HCT116 (cell line): ENCODE measurements around the gene UBA6. TPM values are rescaled to one million over a fixed set of nuclear protein-coding genes. Genes with fewer than 3 reads are reported as not detected.

Source experiments
- ATAC-seq: fragments of 200-7000 bp; cut with Tn5 transposase; 2 replicates; pipeline ENCODE4 v1.9.1; 2020; ENCODE audit warnings: mild to moderate bottlenecking, moderate library complexity
- BruUV-seq: library from RNA; stranded (reverse); fragments of 400-500 nt; replicated peaks from 2 replicates; lab custom pipeline; 2021; lab: Mats Ljungman, UMichigan
- CTCF ChIA-PET: fragments of 300-600 bp; sonication (Branson Sonifier 250); formaldehyde crosslinking; loops from one replicate; lab custom pipeline; 2021; ENCODE audit warnings: antibody characterized with exemption; lab: Charles Lee
- POLR2A ChIA-PET: fragments of 300-600, 350-600 bp; sonication (Branson Sonifier 250); formaldehyde crosslinking; loops from one replicate; lab custom pipeline; 2021; ENCODE audit warnings: antibody characterized with exemption; lab: Charles Lee
- RAD21 ChIA-PET, 2 experiments: fragments of 300-600 bp; sonication (Branson Sonifier 250); formaldehyde crosslinking; loops; one replicate each; lab custom pipeline; 2023; ENCODE audit warnings: low total read pairs in 2 of 2; ENCODE audit not compliant: uncharacterized antibody in 2 of 2, unreplicated experiment in 2 of 2, low non-redundant PET in 1 of 2; lab: Charles Lee
- DNase-seq: peaks from one replicate; pipeline ENCODE4 v3.0.0-alpha.2; 2010; ENCODE audit warnings: low read depth, low spot score
- H2AFZ ChIP-seq: fragments of 200-600 bp; shearing (Covaris generic), sonication (generic); 2 replicates; pipeline ENCODE4 v1.6.1; 2017; ENCODE audit warnings: low read depth, mixed run types, mixed read lengths, antibody characterized with exemption, low read length; ENCODE audit not compliant: poor library complexity, severe bottlenecking
- H3K27ac ChIP-seq: 2 replicates; pipeline ENCODE4 v1.5.1; 2012; ENCODE audit warnings: low read depth, low read length
- H3K27me3 ChIP-seq: fragments of 200-600 bp; sonication (generic); 2 replicates; pipeline ENCODE4 v1.6.1; 2016; ENCODE audit warnings: mixed run types, low read length, mixed read lengths; ENCODE audit not compliant: insufficient read depth
- H3K36me3 ChIP-seq, 2 experiments: fragments of 200-500 bp in 1 of 2; fragments of 200-600 bp in 1 of 2; sonication (Bioruptor generic) in 1 of 2; sonication (generic) in 1 of 2; 2 replicates each; pipeline versions ENCODE4 v1.5.1 to v1.6.1; 2014 to 2016; ENCODE audit warnings: low read length in 2 of 2, inconsistent platforms in 1 of 2, mixed read lengths in 1 of 2, mixed run types in 1 of 2; ENCODE audit not compliant: insufficient read depth in 2 of 2, control insufficient read depth in 1 of 2
- H3K4me1 ChIP-seq, 2 experiments: fragments of 200-600 bp in 1 of 2; sonication (generic) in 1 of 2; 2 replicates each; pipeline versions ENCODE4 v1.5.1 to v1.6.1; 2012 to 2017; ENCODE audit warnings: low read length in 2 of 2, inconsistent platforms in 1 of 2, mild to moderate bottlenecking in 1 of 2, mixed read lengths in 1 of 2, mixed run types in 1 of 2, moderate library complexity in 1 of 2; ENCODE audit not compliant: insufficient read depth in 2 of 2, control insufficient read depth in 1 of 2
- H3K4me2 ChIP-seq: fragments of 200-600 bp; sonication (generic); 2 replicates; pipeline ENCODE4 v1.6.1; 2017; ENCODE audit warnings: mixed run types, low read length, mixed read lengths
- H3K4me3 ChIP-seq, 2 experiments: fragments of 200-600 bp in 1 of 2; sonication (generic) in 1 of 2; replicated peaks in 1 of 2; 2 replicates each; pipeline ENCODE4 v1.5.1; 2011 to 2016; ENCODE audit warnings: low read length in 2 of 2, control low read depth in 1 of 2, low read depth in 1 of 2, mild to moderate bottlenecking in 1 of 2, mixed read lengths in 1 of 2, mixed run types in 1 of 2
- H3K79me2 ChIP-seq: fragments of 200-600 bp; sonication (generic); 2 replicates; pipeline ENCODE4 v1.6.1; 2017; ENCODE audit warnings: mild to moderate bottlenecking, mixed run types, low read length, moderate library complexity, mixed read lengths; ENCODE audit not compliant: insufficient read depth
- H3K9ac ChIP-seq: fragments of 200-600 bp; sonication (generic); 2 replicates; pipeline ENCODE4 v1.6.1; 2016; ENCODE audit warnings: low read length, mixed read lengths
- H3K9me2 ChIP-seq: fragments of 200-600 bp; sonication (generic), shearing (Covaris generic); 2 replicates; pipeline ENCODE4 v1.6.1; 2017; ENCODE audit warnings: mixed run types, mild to moderate bottlenecking, moderate library complexity; ENCODE audit not compliant: insufficient read depth
- H3K9me3 ChIP-seq, 2 experiments: fragments of 200-500 bp in 1 of 2; fragments of 200-600 bp in 1 of 2; sonication (Bioruptor generic) in 1 of 2; sonication (generic) in 1 of 2; 2 replicates each; pipeline ENCODE4 v1.6.1; 2014 to 2017; ENCODE audit warnings: low read length in 2 of 2, mixed read lengths in 2 of 2, inconsistent platforms in 1 of 2, low read depth in 1 of 2, mild to moderate bottlenecking in 1 of 2, mixed run types in 1 of 2, moderate library complexity in 1 of 2; ENCODE audit not compliant: control insufficient read depth in 1 of 2, insufficient read depth in 1 of 2
- H4K20me1 ChIP-seq: fragments of 200-600 bp; sonication (generic), shearing (Covaris generic); 2 replicates; pipeline ENCODE4 v1.6.1; 2017; ENCODE audit warnings: mixed run types, mild to moderate bottlenecking, moderate library complexity; ENCODE audit not compliant: insufficient read depth
- ATF3 ChIP-seq: IDR thresholded peaks from 2 replicates; pipeline ENCODE4 v1.6.1; 2012
- CBX3 ChIP-seq: IDR thresholded peaks from 2 replicates; pipeline ENCODE4 v1.6.1; 2012; ENCODE audit warnings: low read depth
- CTCF ChIP-seq, 3 experiments: fragments of 200-600 bp in 1 of 3; sonication (generic) in 1 of 3; IDR thresholded peaks in 2 of 3; conservative IDR thresholded peaks in 1 of 3; 2 replicates each; pipeline ENCODE4 v1.5.1; 2012 to 2017; ENCODE audit warnings: low read depth in 2 of 3, low read length in 2 of 3, antibody characterized with exemption in 1 of 3, borderline replicate concordance in 1 of 3, control low read depth in 1 of 3, mild to moderate bottlenecking in 1 of 3, mixed read lengths in 1 of 3, mixed run types in 1 of 3, moderate library complexity in 1 of 3; ENCODE audit not compliant: insufficient read depth in 1 of 3
- EGR1 ChIP-seq: IDR thresholded peaks from 2 replicates; pipeline ENCODE4 v1.6.1; 2012; ENCODE audit warnings: low read depth
- ELF1 ChIP-seq: IDR thresholded peaks from 2 replicates; pipeline ENCODE4 v1.6.1; 2012; ENCODE audit warnings: low read depth, borderline replicate concordance
- EZH2 ChIP-seq: fragments of 200-600 bp; sonication (generic); IDR thresholded peaks from 2 replicates; pipeline ENCODE4 v1.6.1; 2017; ENCODE audit warnings: antibody characterized with exemption, mixed run types
- EZH2phosphoT487 ChIP-seq: fragments of 200-600 bp; IDR thresholded peaks from 2 replicates; pipeline ENCODE4 v1.6.1; 2018; ENCODE audit warnings: antibody characterized with exemption, borderline replicate concordance
- FOSL1 ChIP-seq: IDR thresholded peaks from 2 replicates; pipeline ENCODE4 v1.6.1; 2012; ENCODE audit warnings: low read depth
- MAX ChIP-seq: IDR thresholded peaks from 2 replicates; pipeline ENCODE4 v1.6.1; 2012
- RAD21 ChIP-seq: IDR thresholded peaks from 2 replicates; pipeline ENCODE4 v1.6.1; 2012; ENCODE audit warnings: low read depth, mild to moderate bottlenecking
- SP1 ChIP-seq: IDR thresholded peaks from 2 replicates; pipeline ENCODE4 v1.6.1; 2012; ENCODE audit warnings: low read depth
- SRF ChIP-seq: IDR thresholded peaks from 2 replicates; pipeline ENCODE4 v1.6.1; 2012; ENCODE audit warnings: low read depth
- TCF7L2 ChIP-seq: IDR thresholded peaks from 2 replicates; pipeline ENCODE4 v1.7.0; 2011; ENCODE audit warnings: borderline replicate concordance, inconsistent platforms; ENCODE audit not compliant: insufficient read depth, insufficient read length; ENCODE audit errors: extremely low read depth
- YY1 ChIP-seq: IDR thresholded peaks from 2 replicates; pipeline ENCODE4 v1.6.1; 2011; ENCODE audit warnings: low read length, low read depth, moderate library complexity, mild to moderate bottlenecking; ENCODE audit not compliant: insufficient replicate concordance; ENCODE audit errors: extremely low read depth
- ZBTB33 ChIP-seq: IDR thresholded peaks from 2 replicates; pipeline ENCODE4 v1.6.1; 2011; ENCODE audit warnings: mild to moderate bottlenecking, low read length, moderate library complexity; ENCODE audit not compliant: insufficient replicate concordance; ENCODE audit errors: extremely low read depth
- ZFX ChIP-seq: fragments of 450-650 bp; IDR thresholded peaks from 2 replicates; pipeline ENCODE4 v1.6.1; 2017
- intact Hi-C: fragments of 100-400 bp; cut with micrococcal nuclease; formaldehyde crosslinking; loops from 2 replicates; pipeline ENCODE4 v1.10.0; 2022
- total RNA-seq: library from RNA; stranded (reverse); gene quantifications from one replicate; pipeline ENCODE4 v1.2.1, GENCODE V29; 2021; ENCODE audit not compliant: unreplicated experiment

UBA6 gene
- total RNA-seq, 1 experiment from 2014 or later, result 98.9 TPM

- Histone ChIP-seq H3K4me3 (peak overlapping the region; percentile 92 to 94), H2AFZ (no peak overlapping the region), H3K27ac (peak overlapping the region; percentile 64; the same call in 1 of the 2 replicates), H4K20me1 (no peaks in the 10 kb centered on the region), H3K27me3 (no peaks in the 10 kb centered on the region), H3K9me3 (no peaks in the 10 kb centered on the region), H3K4me2 (peak overlapping the region; percentile 94), H3K36me3 (no peaks in the 10 kb centered on the region), H3K9ac (peak overlapping the region; percentile 91), H3K9me2 (no peaks in the 10 kb centered on the region), H3K4me1 (peaks cover 7 to 15% of the 10 kb centered on the region in 2 experiments), H3K79me2 (peaks cover 89% of the 10 kb centered on the region)
- no peak for TF ChIP-seq SRF
- no peak for TF ChIP-seq YY1
- no peak for TF ChIP-seq ELF1
- TF ChIP-seq CTCF (IDR thresholded peaks at IDR 0.05 in 2 of 3, conservative IDR thresholded peaks at IDR 0.05 in 1 of 3; ENCODE audit: borderline replicate concordance in 1 of 3, insufficient read depth in 1 of 3, low read depth in 2 of 3, low read length in 2 of 3), result no peak
- TF ChIP-seq MAX, result no peak
- TF ChIP-seq FOSL1, result no peak
- no peak for TF ChIP-seq EGR1
- TF ChIP-seq EZH2phosphoT487, result no peak
- no peak for TF ChIP-seq TCF7L2
- TF ChIP-seq ATF3, result no peak
- TF ChIP-seq ZBTB33, result no peak
- no peak for TF ChIP-seq EZH2
- TF ChIP-seq CBX3, result no peak
- TF ChIP-seq ZFX, result no peak
- no peak for TF ChIP-seq SP1
- no peak for TF ChIP-seq RAD21
- CTCF ChIA-PET, result interaction anchor here (0.8 to 1.6 kb wide), 5 partner anchors 8 to 45 kb away, joined by 3 to 4 read pairs (median 3); no protein-coding TSS in a partner anchor
- intact Hi-C loops, result loop anchor here (2.0 to 5.0 kb wide), 2 partner anchors 153 to 651 kb away; partner anchors contain the start of gene YTHDC1
- peak; percentile 18 for DNase-seq
- POLR2A ChIA-PET, result interaction anchor here (0.6 to 1.8 kb wide), 2 partner anchors 11 to 357 kb away, joined by 3 to 12 read pairs; no protein-coding TSS in a partner anchor
- TSS peak; percentile 78 for BruUV-seq
- ATAC-seq, result peak; percentile 32
- RAD21 ChIA-PET, result no interaction called here
These were observed 529 bp upstream of the UBA6 start for GRCh38 chr4:67701517-67701850.
